Measurements from ENCODE around the gene NPFFR1. TPM values are rescaled to one million over a fixed set of nuclear protein-coding genes. Genes with fewer than 3 reads are reported as not detected.

Gene NPFFR1
- total RNA-seq, 1 donor from 2014 or later = not detected

DNA sequence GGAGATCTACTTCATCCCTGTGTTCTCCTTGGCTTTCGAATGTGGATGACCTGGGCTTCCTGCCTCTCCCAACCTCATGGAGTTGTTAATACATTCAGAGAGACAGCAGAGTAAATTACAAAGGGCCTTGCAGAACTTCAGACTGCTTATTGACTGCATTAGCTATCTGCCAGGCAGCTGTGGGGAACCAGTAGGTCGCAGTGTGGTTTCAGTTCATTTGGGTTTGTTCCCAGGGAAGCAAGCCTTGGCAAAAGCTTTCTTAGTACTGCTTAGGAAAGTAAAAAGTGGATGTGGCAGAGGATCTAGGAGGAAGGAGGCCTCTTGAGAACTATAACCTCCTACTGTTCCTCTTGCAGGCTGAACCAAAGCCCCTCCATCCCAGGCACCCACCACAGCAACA lies 9.2 kb downstream of the NPFFR1 start:
- no peaks in the 10 kb centered on the region for H3K36me3 ChIP-seq
- TF ChIP-seq, protein P1, sequence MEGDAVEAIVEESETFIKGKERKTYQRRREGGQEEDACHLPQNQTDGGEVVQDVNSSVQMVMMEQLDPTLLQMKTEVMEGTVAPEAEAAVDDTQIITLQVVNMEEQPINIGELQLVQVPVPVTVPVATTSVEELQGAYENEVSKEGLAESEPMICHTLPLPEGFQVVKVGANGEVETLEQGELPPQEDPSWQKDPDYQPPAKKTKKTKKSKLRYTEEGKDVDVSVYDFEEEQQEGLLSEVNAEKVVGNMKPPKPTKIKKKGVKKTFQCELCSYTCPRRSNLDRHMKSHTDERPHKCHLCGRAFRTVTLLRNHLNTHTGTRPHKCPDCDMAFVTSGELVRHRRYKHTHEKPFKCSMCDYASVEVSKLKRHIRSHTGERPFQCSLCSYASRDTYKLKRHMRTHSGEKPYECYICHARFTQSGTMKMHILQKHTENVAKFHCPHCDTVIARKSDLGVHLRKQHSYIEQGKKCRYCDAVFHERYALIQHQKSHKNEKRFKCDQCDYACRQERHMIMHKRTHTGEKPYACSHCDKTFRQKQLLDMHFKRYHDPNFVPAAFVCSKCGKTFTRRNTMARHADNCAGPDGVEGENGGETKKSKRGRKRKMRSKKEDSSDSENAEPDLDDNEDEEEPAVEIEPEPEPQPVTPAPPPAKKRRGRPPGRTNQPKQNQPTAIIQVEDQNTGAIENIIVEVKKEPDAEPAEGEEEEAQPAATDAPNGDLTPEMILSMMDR (IDR thresholded peaks at IDR 0.05) = no peak
- no peak for TF ChIP-seq POLR2AphosphoS5 (IDR thresholded peaks at IDR 0.05; ENCODE audit: insufficient read depth in 1 of 2, low read depth in 1 of 2)
- H3K27ac ChIP-seq = peak overlapping the region; percentile 72
- H3K9me3 ChIP-seq = no peaks in the 10 kb centered on the region
- no peak overlapping the region for H3K4me3 ChIP-seq
- H3K4me1 ChIP-seq = peaks cover 4% of the 10 kb centered on the region
- H3K27me3 ChIP-seq = no peaks in the 10 kb centered on the region
- intact Hi-C loops (cut with DNase I) = no loop called here
- no peak for DNase-seq (ENCODE audit: extremely low spot score in 2 of 2)

GRCh38 chr10:70272925-70273316 lies 10.9 kb downstream of the NPFFR1 start:
- Histone ChIP-seq H3K4me3 (no peak overlapping the region), H3K4me1 (peaks cover 4% of the 10 kb centered on the region), H3K36me3 (no peaks in the 10 kb centered on the region), H3K27me3 (no peaks in the 10 kb centered on the region), H3K27ac (no peak overlapping the region), H3K9me3 (no peaks in the 10 kb centered on the region)
- intact Hi-C loops (cut with DNase I) = no loop called here
- TF ChIP-seq POLR2AphosphoS5 (IDR thresholded peaks at IDR 0.05; ENCODE audit: insufficient read depth in 1 of 2, low read depth in 1 of 2) = no peak
- TF ChIP-seq, protein P1 (IDR thresholded peaks at IDR 0.05) = peak in 1 of 3 experiments; percentile 57
- no peak for DNase-seq (ENCODE audit: extremely low spot score in 2 of 2)

GRCh38 chr10:70271996-70272924 lies 11.5 kb downstream of the NPFFR1 start:
- no peak overlapping the region for H3K27ac ChIP-seq
- intact Hi-C loops (cut with DNase I) = no loop called here
- TF ChIP-seq POLR2AphosphoS5 (IDR thresholded peaks at IDR 0.05; ENCODE audit: insufficient read depth in 1 of 2, low read depth in 1 of 2) (no peak), POLR2A (IDR thresholded peaks at IDR 0.05) (no peak)
- TF ChIP-seq, protein P1 (IDR thresholded peaks at IDR 0.05) = no peak
- H3K36me3 ChIP-seq = no peaks in the 10 kb centered on the region
- H3K27me3 ChIP-seq = no peaks in the 10 kb centered on the region
- DNase-seq (ENCODE audit: extremely low spot score in 2 of 2) = no peak
- no peaks in the 10 kb centered on the region for H3K9me3 ChIP-seq
- peaks cover 4% of the 10 kb centered on the region for H3K4me1 ChIP-seq
- no peak overlapping the region for H3K4me3 ChIP-seq

- intact Hi-C loops (cut with DNase I) = no loop called here
- no peak for DNase-seq (ENCODE audit: extremely low spot score in 2 of 2)
- H3K9me3 ChIP-seq = no peaks in the 10 kb centered on the region
- TF ChIP-seq, protein P1 (IDR thresholded peaks at IDR 0.05) = no peak
- TF ChIP-seq POLR2A (IDR thresholded peaks at IDR 0.05) (no peak), POLR2AphosphoS5 (IDR thresholded peaks at IDR 0.05; ENCODE audit: insufficient read depth in 1 of 2, low read depth in 1 of 2) (no peak)
- no peak overlapping the region for H3K27ac ChIP-seq
- no peaks in the 10 kb centered on the region for H3K27me3 ChIP-seq
- H3K4me3 ChIP-seq = no peak overlapping the region
- H3K36me3 ChIP-seq = no peaks in the 10 kb centered on the region
- peaks cover 10% of the 10 kb centered on the region for H3K4me1 ChIP-seq
These were observed 12.9 kb downstream of the NPFFR1 start for GRCh38 chr10:70270952-70271351.

GRCh38 chr10:70269741-70270140 lies 14.1 kb downstream of the NPFFR1 start:
- Histone ChIP-seq H3K4me3 (no peak overlapping the region), H3K27ac (no peak overlapping the region), H3K27me3 (no peaks in the 10 kb centered on the region), H3K4me1 (peaks cover 8% of the 10 kb centered on the region), H3K36me3 (no peaks in the 10 kb centered on the region), H3K9me3 (no peaks in the 10 kb centered on the region)
- TF ChIP-seq, protein P1 (IDR thresholded peaks at IDR 0.05) = no peak
- TF ChIP-seq POLR2A (IDR thresholded peaks at IDR 0.05) (no peak), POLR2AphosphoS5 (IDR thresholded peaks at IDR 0.05; ENCODE audit: insufficient read depth in 1 of 2, low read depth in 1 of 2) (no peak)
- DNase-seq (ENCODE audit: extremely low spot score in 2 of 2) = no peak
- intact Hi-C loops (cut with DNase I) = no loop called here
